Germinal center (tissue), 1 donor: ENCODE data around the gene PLBD2.

Source experiments
- DNase-seq: peaks from one replicate; pipeline ENCODE4 v3.0.0; 2012; ENCODE audit warnings: mixed read lengths, low spot score

Gene PLBD2

GRCh38 chr12:113358381-113359132 lies at the start of gene PLBD2:
Gene PLBD2, plus strand, starts transcription at chr12:113358587. Its CDS starts 14 bp downstream, at chr12:113358601.
- peak; percentile 99 for DNase-seq

GRCh38 chr12:113310489-113310888 lies 47.9 kb upstream of the PLBD2 start:
- DNase-seq = no peak

- no peak for DNase-seq
These were observed 44.3 kb upstream of the PLBD2 start for GRCh38 chr12:113314121-113314529.

GRCh38 chr12:113315358-113315757 lies 43.0 kb upstream of the PLBD2 start:
- no peak for DNase-seq

DNA sequence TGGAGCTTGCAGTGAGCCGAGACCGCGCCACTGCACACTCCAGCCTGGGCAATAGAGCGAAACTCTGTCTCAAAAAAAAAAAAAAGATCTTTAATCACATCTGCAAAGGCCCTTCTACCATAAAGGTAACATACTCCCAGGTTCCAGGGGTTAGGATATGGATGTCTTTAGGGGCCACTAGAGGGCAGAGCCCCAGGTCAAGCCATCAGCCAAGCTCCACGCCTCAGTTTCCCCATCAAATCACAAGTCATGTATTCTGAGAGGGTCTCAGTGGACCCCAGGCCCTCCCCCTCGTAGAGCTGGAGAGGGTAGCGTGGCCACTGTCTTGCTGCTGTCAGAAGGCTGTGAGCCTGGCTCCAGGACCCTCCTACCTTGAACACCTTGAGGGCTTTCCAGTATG lies 42.2 kb upstream of the PLBD2 start:
- DNase-seq = no peak

DNA sequence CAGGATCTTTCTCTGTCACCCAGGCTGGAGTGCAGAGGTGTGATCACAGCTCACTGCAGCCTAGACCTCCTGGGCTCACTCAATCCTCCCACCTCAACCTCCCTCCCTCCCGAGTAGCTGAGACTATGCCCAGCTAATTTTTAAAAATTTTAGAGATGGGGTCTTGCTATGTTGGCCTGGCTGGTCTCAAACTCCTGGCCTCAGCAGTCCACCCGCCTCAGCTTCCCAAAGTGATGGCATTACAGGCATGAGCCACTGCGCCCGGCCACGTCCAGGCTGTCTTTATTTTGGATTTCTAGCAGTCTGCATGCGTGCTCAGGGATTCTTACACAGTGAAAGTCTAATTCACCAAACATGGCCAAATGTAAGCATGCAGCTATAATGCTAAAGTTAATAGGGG lies 41.3 kb upstream of the PLBD2 start:
- DNase-seq = no peak

GRCh38 chr12:113318046-113318656 lies 40.2 kb upstream of the PLBD2 start:
- DNase-seq = no peak

GRCh38 chr12:113318900-113319628 lies 39.3 kb upstream of the PLBD2 start:
- no peak for DNase-seq

- DNase-seq = no peak
These were observed 38.0 kb upstream of the PLBD2 start for GRCh38 chr12:113320401-113320800.

DNA sequence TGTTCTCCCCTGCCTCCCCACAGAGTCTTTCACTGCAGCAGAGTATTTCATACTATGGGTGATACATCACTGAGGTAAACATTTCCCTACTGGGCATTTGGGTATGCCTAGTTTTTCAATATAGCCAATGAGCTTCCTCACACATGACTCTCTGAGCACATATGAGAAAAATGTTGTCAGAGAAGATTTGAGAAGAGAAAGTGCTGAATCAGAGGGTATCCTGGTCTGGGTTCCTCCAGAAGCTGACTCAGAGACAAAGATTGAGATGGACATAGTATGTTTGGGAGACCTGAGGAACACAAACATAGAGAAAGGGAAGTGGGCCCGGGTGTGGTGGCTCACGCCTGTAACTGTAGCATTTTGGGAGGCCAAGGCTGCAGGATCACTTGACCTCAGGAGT lies 36.0 kb upstream of the PLBD2 start:
- no peak for DNase-seq

DNA sequence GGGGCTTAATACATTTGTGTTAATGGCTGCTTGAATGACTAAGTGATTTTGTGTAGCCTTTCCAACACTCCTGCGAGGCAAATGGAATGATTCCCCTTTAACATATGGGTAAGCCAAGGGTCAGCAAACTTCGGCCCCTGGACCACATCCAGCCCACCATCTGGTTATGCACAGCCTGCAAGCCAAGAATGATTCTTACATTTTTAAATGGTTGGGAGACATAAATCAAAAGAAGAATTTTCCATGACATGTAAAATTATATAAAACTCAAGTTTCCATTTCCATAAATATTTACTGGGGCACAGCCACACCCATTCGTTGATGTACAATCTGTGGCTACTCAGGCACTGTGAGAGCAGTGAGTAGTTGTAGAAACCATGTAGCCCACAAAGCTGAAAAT lies 32.5 kb upstream of the PLBD2 start:
- DNase-seq = no peak

DNA sequence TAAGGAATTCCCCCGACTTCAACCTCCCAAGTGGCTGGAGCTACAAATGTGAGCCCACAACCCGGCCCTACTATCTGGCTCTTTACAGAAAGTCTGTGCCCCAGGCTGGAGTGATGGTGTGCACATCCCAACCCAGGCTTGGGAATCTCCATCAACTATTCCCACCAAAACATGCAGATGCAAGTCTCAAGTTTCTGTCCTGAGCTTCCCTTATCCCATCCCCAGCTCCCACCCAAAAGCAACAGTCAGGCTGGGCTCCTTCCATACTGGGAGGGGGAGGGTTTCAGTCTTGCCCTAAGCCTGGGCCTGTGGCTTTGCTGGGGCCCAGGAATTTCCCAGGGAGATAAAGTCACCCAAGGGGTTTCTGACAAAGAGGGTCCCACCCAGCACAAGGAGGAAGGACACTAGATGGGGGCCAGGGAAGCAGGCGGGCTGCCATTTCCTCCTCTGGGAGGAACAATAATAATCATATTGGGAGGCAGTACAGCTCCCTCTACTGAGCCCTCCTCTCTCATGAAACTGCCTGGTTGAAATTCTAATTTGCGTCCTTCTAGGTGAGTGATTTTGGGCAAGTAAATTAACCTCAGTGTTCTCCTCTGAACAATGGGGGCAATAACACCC lies 31.5 kb upstream of the PLBD2 start:
- DNase-seq = no peak

DNA sequence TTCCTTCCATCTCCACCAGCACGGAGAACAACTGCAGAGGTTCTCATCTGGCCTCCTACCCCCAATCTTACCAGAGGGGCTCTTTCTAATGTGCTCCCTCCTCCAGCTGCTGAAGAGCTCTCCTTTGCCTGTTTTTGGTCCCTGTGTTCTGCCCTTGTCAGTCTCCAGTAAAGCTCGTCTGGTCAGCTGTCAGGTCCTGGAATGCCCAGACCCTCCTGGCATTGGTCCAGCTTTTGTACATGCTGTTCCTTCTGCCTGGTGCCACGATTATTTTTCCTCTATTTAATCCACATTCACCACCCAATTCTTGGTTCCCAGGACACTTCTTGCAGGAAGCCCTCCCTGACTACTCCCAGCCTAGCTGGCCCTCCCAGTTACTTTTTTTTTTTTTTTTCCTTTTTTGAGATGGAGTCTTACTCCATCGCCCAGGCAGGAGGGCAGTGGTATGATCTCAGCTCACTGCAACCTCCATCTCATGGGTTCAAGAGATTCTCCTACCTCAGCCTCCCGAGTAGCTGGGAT lies 30.0 kb upstream of the PLBD2 start:
- DNase-seq = no peak

DNA sequence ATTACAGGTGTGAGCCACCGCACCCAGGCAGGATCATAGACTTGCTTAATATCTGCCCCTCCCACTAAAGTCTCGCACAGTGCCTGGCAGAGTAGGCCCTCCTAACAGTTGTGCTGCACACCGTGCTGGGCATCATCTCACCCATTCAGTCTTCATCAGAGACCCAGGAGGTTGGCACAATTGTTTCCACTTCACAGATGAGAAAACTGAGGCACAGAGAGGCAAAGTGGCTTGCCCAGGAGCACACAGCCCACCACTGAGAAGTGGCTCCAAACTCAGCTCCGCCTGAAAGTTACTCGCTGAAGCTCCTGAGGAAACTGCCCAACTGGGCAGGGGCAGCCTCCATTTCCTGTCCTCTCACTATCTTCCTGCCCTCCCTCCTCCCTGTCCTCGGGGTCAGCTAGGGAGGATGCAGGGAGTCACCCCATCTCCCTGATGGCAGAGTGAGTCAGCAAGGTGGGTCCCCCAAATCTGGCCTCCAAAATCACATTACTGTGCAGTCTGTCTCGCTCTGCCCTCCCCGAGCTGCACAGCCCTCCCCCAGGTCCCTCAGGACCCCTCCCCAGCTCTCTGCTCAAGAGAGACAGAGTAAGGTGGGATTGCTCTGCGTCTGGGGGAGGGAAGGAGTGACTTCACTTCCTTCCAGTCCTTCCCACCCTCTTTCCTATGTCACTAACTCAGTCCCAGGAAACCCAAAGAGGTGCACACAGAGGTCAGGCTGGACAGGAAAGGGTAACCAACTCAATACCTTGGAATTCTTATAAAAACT lies 29.2 kb upstream of the PLBD2 start:
- no peak for DNase-seq

DNA sequence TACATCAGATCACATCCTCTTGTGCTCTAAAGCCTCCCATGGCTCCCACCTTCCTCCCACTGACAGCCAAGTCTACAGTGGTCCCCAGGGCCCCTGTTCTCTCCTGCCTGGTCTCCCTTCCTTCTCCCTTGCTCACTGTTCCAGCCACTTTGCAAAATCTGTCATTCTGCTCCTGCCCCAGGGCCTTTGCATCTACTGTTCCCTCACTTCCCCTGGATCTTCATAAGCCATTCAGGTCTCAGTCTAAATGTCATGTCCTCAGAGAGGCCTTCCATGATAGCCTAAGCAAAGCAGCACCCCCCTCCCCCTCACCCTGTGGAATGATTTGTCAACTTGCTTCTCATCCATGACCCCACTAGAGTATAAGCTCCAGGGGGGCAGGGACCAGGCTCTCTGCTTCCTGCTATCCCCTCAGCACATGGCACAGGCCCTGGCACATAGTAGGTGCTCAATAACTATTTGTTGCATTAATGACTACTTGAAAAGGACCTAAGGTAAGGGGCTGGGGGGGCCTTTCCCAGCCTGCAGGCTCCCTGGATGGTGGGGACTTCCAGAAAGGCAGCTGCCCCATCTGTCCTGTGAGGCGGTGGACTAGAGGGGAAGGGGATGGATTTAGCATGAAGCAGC lies 28.5 kb upstream of the PLBD2 start:
- no peak for DNase-seq

DNA sequence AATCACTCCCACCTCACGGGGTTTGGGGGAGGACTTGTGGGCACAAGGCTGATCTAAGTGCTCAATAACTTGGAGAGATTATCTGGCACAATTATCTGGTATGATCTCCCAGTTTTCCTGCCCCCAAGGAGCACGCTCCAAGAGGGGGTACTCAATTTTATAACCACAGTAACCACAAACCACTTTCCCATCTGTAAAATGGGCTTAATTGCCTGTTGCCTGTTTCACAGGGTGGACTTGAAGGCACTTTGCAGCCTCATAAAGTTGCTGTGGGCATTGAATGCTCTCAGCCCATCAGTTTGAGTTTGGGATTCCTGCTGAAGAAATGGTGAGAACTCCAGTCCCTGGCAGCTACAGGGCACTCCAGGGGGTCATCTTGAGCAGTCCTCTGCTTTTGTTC lies 27.9 kb upstream of the PLBD2 start:
- DNase-seq = no peak

- no peak for DNase-seq
These were observed 25.5 kb upstream of the PLBD2 start for GRCh38 chr12:113332688-113333417.

DNA sequence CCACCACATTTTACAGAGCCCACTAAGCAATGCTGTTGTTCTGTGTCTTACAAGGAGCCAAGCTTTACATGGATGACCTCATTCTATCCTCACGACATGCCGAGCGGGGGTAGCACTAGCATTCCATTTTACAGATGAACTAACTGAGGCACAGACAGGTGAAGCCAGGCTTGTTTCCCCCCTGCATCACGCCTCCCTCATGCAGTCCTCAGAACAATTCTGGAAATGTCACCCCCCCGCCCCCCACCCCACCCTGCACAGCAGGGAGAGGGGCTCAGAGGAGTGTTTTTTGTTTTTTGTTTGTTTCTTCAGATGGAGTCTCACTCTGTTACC lies 25.0 kb upstream of the PLBD2 start:
- DNase-seq = no peak

- DNase-seq = no peak
These were observed 24.3 kb upstream of the PLBD2 start for GRCh38 chr12:113333877-113334785.
